Hippocampal formation (tissue), 2 donors: ENCODE data around the gene USP35.

Experiments
- DNase-seq, 2 donors: peaks; one replicate each; lab custom pipeline; 2025; lab: John Stamatoyannopoulos, UW

The USP35 gene, protein sequence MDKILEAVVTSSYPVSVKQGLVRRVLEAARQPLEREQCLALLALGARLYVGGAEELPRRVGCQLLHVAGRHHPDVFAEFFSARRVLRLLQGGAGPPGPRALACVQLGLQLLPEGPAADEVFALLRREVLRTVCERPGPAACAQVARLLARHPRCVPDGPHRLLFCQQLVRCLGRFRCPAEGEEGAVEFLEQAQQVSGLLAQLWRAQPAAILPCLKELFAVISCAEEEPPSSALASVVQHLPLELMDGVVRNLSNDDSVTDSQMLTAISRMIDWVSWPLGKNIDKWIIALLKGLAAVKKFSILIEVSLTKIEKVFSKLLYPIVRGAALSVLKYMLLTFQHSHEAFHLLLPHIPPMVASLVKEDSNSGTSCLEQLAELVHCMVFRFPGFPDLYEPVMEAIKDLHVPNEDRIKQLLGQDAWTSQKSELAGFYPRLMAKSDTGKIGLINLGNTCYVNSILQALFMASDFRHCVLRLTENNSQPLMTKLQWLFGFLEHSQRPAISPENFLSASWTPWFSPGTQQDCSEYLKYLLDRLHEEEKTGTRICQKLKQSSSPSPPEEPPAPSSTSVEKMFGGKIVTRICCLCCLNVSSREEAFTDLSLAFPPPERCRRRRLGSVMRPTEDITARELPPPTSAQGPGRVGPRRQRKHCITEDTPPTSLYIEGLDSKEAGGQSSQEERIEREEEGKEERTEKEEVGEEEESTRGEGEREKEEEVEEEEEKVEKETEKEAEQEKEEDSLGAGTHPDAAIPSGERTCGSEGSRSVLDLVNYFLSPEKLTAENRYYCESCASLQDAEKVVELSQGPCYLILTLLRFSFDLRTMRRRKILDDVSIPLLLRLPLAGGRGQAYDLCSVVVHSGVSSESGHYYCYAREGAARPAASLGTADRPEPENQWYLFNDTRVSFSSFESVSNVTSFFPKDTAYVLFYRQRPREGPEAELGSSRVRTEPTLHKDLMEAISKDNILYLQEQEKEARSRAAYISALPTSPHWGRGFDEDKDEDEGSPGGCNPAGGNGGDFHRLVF

DNA sequence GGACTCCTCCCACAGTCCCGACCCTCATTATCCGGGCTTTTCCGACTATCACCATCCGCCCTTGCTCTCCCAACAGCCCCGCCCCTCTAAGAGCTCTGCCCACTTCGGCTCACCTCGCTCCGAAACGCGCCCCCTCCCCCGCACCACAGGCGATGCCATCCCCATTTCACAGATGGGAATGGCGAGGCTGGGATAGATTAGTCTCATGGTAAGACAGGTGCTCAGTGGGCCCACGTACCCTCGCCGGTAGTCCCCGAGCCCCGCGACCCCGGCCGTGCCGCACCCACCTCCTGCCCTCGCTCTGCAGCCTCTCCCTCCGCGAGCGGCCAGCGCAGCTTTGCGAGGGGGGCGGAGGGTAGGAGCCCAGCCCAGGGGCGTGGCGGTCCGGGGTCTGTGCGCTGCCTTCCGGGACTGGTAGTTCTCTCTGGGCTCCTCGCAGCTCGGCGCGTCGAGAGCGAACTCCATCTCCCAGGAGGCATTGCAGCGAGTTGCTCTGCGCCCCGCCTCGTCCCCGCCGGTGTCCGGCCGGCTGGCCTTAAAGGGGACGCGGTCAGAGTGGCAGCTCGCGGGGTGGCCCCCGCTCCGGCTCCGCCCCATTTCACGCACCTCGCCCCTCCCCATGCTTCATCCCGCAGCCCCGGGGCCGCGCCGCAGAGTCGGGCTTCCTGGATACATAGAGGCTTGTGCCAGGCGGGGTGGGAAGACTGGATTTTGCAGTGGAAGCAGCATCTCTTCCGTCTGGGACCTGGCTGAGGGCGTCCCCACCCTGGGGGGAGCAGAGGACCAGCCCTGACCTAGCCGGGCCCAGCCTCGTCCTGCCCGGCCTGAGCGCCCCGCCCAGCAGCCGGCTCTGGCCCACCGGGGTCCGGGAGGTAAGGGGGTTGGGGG is at the start of gene USP35, which contains the start of gene KCTD21:
Gene USP35 (plus strand): TSS at position 634 of the 888 bp plus-strand sequence. CDS start 7,327 bp downstream, outside the sequence.
Gene KCTD21 (minus strand): TSS at position 341 of the 888 bp plus-strand sequence. CDS start 14,072 bp downstream, outside the sequence.
- peak; percentile 94 to 97 for DNase-seq

DNA sequence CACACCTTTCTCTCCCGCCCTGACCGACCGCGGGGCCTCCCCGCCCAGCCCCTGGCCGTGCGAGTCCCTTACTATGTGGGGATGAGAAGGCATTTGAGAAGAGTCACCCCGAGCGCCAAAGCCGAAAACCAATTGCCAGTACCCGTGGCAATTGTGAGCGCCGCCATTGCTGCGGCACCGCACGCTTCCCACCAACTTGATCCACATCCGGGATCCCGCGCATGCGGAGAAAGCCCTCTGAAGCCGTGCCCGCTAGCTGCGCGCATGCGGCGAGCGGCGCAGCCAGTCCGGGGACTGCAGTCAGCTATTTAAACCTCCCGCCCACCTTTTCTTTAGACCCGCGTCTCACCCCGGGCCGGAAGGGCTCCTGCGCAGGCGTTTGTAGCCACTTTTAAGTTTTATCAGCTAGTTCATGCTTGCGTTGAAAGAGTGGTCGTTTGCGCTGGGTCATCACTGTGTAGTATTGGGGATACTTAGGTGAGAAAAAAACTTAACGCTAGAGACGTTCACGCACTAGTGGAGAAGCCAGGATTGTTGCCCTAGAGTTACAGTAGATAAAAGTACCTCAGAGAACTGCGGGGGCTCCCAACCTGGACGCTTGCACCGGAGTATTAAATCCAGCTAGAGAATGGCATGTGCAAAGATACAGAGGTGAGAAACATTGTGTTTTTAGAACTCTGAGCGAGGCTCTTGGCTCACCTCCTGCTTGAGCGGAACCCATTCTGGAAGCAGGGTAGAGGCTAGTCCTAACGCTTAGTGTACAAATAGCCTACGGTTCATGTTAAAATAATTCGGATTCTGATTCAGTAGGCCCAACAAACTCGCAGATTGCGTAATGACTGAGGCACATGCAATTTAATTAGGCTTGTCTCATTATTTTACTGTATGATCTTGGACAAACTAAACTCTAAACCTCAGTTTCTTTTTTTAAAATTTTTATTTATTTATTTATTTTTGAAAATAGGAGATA is 49.0 kb upstream of the USP35 start, which contains the start of gene ALG8:
Gene ALG8 (minus strand): TSS at position 205 of the 970 bp plus-strand sequence. CDS start 38 bp downstream, at position 167.
- peak; percentile 87 to 90 for DNase-seq

DNA sequence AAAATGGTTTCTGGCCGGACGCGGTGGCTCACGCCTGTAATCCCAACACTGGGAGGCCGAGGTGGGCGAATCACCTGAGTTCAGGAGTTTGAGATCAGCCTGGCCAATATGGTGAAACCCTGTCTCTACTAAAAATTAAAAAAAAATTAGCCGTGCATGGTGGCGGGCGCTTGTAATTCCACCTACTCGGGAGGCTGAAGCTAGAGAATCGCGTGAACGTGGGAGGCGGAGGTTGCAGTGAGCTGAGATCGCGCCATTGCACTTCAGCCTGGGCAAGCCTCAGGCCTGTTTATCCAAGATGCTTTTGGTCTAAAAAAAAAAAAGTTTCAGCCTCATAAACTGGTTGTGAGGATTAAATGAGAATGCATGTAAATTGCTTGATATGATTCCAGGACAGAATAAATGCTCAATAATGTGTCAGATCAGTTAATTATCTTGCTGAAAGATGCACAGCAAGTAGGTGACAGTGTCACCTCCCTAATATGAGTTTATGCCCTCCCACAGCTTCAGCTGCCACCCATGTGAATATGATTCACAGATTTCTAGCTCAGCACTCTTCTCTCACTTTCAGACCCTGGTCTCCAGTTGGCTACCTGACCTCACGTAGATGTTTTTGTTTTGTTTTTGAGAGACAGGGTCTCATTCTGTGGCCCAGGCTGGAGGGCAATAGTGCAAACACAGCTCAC is 48.2 kb upstream of the USP35 start:
- DNase-seq, result no peak

DNA sequence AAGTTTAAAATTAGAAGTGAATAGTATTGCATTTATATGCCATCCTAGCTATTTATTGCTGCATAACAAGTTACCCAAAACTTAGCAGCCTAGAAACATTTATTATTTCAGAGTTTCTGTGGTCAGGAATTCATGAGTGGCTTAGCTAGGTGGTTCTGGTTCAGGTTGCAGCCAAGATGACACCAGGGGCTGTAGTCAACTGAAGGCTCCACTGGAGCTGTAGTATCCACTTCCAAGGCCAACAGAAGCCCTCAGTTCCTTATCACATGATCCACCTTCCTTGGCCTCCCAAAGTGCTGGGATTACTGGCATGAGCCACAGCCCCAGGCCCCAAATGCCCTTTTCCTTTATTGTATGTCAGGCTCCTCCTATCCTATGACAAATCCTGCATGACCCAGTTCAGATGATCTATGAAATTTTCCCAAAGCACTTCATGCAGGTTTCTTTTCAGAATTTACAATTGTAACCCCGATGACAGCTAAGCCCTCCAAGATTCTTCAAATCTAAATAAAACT is 43.2 kb upstream of the USP35 start:
- no peak for DNase-seq

DNA sequence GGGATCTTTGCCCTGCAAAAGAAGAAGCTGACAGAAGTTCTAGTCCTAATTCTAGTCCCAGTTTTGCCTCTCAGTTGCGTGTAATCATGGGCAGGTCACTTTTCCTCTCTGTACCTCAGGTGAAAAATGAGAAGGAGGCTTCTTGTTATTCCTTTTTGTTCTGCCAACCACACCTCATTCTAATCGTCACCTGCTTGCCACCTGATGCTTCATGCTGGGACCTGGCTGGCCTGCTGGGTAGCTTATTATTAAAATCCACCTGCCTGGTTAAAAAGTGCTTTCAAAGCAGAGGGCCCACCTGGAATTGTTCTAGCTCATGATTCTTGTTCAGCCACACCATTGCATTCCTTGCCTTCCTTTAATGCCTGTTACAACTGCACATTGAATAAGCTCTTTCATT is 40.9 kb upstream of the USP35 start:
- no peak for DNase-seq

DNA sequence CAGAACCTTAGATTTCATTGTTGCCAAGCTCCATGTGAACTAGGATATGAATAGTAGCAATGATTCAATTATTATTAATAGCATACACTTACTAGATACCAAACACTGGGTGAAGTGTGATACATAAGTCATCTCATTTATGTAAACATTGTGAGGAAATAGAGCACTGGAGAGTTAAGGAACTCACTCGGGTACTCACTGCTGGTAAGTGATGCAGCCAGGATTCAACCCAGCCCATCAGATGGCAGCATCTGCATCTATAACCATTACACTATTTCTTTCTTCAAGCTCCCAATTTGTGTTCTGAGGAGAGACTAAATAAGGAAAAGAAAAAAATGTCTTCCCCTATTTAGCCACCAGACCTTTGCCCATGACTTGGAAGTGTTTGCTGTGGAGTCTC is 39.1 kb upstream of the USP35 start:
- peak in 1 of 2 donors; percentile 28 for DNase-seq

DNA sequence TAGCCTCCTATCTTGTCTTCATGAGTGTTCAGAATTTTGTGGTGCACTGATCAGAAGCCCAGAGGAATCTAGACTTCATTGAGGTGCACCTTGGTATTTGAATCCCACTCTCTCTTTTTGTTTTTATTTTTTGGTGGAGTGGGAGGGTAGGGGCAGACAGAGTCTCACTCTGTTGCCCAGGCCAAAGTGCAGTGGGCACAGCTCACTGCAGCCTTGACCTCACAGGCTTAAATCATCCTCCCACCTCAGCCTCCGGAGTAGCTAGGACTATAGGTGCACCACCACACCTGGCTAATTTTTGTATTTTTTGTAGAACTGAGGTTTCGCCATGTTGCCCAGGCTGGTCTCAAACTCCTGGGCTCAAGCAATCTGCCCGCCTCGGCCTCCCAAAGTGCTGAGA is 38.4 kb upstream of the USP35 start:
- no peak for DNase-seq

DNA sequence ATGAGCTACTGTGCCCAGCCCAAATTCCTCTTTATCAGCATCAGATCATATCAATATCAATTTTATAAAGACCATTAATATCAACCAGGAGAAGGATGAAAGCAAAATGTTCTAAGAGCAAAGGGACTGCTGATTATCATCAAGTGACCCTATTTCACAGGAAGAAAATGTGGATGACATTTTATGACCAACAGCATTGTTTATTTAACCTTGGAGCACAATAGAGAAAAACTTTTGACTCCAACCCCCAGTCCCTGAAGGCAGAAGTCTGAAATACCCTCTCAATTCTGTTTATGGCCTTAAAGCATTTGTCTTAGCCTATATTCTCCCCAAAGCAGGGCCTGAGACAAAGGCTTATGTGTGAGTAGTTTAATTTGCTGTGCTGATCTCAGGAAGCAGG is 38.0 kb upstream of the USP35 start:
- no peak for DNase-seq

DNA sequence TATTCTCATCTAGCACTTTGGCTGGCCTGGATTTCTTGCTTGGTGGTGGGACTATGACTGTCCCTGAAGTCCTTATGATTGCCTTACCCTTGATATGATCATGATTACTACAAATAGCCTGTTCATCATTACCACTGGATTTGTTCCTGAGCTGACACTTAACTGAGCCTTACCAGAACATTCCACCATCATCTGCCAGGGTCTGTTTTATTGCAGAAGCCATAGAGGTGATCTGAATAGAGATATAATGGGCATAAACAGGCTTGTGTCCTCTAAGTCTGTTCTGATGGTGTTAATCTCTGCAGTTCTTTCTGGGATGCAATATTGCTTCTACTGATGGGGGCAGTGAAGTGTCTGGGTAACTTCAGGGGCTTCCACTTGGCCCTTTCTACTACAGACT is 36.9 kb upstream of the USP35 start:
- no peak for DNase-seq

DNA sequence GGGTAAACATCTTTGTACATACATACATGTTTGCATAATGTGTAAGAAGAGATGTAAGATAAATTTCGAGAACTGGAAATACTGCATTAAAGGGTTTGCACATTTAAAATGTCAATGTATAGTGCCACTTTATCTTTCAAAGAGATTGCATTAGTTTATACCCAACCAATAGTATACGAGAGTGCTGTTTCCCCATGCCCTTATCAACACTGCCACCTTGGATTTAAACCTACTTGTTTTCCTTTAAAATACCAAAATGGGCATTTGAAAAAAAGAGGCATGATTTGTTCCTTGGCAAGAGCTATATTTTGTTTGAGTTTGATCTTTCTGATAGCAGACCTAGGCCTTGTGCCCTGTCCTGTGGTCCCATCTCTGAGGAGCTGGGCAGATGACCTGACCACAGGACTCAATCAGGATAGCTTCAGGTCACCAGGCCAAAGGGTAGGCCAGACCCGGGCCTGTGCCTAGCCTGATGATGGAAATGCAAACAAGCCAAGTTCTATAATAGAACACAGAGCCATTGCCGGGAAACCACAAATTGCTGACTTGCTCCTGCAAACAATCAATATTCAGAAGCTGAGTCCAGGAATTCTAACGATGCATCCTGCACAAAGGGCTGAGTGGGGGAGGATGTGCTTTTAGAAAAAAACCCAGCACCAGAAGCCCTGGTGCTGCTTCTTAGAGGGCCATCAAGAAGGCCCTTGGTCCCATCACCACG is 32.4 kb upstream of the USP35 start:
- no peak for DNase-seq

DNA sequence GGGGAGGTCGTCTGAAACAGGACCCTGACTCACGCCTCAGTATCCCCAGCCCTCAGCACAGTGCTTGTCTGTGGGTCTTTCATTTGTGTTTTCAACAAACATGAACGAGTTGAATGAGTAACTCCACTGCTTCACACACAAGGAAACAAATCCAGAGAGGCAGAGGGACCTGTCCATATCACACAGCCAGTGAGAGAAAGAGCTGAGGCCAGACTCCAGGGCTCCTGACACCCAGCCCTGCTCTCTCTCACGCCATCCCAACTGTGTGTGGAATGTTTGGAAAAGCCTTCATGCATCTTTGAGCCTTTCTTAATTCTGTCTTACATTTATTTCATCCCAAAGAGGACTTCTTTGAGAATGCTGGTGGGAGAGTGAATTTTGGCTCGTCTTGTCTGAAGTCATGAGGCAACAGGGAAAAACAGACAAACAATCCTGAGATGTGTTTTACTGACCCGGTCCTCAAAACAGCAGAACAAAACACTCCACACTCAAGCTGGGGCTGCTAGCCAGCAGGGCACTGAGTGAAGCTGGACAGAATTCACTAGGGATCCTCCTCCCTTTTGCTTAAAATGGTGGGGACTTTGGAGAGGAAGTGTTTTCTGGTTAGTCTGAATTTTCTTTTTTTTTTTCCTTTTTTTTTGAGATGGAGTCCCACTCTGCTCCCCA is 29.6 kb upstream of the USP35 start:
- DNase-seq, result peak in 1 of 2 donors; percentile 8

DNA sequence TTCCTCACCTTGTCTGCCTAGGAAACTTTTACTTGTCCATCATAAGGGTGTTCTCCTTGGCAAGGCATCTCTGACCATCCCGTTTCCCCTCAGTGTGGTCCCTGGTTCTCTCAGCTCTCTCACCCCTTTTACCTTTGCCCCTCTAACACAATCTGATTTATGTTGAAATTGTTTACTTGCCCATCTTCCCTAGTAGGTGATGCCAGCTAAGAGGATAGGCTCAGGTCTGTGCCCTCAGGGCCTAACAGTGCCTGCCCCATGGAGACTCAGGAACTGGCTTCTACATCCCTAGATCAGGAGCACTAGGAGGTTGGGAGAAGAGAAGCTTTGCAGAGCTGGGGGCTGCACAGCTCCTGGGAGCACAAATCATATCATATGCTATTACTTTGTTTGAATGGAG is 28.2 kb upstream of the USP35 start:
- no peak for DNase-seq

DNA sequence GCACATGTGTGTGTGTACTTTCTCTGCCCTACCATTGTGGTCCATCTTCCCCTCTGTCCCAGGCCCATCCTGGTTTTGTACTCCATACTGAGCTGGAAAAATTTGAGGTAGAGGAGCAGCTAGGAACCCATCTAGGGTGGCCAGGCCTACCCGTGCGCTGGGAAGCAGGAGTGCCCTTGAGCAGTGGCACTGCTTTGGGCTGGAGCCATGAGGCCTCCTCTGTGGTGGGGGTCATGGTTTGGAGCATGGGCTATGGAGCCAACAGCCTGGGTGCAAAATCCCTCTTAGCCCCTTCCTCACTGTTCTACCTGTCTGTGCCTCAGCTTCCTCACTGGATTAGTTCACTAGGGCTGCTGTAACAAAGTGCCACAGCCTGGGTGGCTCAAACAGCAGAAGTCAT is 27.4 kb upstream of the USP35 start:
- no peak for DNase-seq

DNA sequence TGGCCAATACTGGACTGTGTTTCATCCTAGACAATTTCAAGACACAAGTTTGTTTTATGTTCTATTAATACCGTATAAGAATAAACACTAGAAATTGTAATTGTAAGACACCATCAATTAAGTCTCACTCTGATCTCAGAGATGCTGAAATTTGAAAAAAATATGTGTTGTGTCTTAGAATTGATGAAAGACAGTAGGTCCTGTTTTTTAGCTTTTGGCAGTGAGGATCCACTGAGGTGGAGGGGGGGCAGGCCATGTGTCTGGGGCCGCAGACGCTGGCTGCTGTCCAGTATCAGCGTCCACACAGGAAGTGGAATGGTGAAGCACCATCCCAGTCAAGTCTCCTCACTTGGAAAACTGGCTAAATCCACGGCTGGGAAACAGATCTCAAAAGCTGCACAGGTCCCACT is 26.8 kb upstream of the USP35 start:
- DNase-seq, result no peak

DNA sequence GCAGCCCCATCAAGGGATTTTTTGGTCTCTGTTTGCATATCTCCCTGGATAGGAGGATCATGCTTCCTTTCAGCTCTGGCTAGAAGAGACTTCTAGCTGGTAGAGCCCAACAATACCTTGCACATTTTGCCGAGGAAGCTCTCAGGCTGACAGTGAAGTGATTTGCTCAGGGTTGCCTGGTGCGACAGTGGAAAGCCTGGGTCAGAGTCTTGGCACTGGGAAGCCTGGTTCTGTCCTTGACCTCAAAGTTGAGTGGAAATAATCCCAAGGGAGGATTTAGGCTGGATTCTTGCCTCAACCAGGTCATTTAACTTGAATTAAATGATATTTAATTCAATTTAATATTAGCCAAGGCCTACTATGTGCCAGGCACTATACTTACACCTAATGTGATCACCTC is 24.9 kb upstream of the USP35 start:
- DNase-seq, result no peak

DNA sequence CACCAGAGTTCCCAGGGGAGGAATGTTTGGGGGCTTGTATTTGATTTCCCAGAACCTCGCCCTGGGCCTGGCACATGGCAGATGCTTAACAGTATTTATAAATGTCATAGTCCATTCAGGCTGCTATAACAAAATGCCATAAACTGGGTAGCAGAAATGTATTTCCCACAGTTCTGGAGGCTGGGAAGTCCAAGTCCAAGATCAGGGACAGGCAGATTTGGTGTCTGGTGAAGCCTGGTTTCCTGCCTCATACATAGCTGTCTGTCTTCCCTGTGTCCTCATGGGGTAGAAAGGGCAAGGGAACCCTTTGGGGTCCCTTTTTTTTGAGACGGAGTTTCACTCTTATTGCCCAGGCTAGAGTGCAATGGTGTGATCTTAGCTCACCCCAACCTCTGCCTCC is 24.2 kb upstream of the USP35 start:
- DNase-seq, result no peak

DNA sequence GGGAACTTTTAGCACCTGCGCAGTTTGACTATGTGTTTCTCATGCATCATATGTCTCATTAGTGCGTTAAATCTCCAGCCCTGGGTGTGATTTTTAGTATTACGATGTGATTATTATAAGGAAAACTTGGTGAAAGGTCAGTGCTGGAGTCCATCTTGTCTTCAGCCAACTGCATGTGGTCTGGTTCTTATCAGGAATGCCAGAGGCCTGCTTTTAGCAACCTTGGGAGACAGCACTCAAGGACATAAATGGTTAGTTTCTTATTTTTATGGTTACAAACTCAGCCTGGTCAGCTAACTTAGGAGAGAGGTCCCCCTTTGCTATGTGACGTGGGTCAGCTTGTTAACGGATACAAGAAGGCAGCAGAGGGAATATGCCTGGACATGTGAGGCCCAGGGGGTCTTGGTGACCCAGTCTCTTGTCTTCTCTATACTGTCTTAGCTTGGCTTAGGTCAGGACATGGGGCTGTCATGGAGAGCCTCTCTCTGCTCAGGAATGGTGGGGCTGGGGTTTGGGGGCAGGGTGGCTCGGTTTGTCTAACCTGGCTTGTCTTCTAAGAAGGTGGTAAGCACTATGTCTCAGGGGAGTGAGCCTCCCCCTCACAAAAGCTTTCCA is 21.8 kb upstream of the USP35 start:
- DNase-seq, result no peak
